Fibroblast of lung (primary cell): ENCODE measurements around the gene CALM1. TPM values are rescaled to one million over a fixed set of nuclear protein-coding genes. Genes with fewer than 3 reads are reported as not detected.

ENCODE experiments used
- DNase-seq, 2 donors: peaks; one replicate each; pipeline versions ENCODE4 v3.0.0 to v3.0.0-alpha.2; 2010; ENCODE audit warnings: low read depth in 2 of 2
- H2AFZ ChIP-seq: 2 replicates; pipeline ENCODE4 v1.5.1; 2012; ENCODE audit warnings: low read length, control low read depth, inconsistent platforms
- H3K27ac ChIP-seq: 2 replicates; pipeline ENCODE4 v1.5.1; 2011; ENCODE audit warnings: low read length, control low read depth; ENCODE audit not compliant: insufficient read depth
- H3K27me3 ChIP-seq: 2 replicates; pipeline ENCODE4 v1.5.1; 2011; ENCODE audit warnings: mild to moderate bottlenecking, low read length; ENCODE audit not compliant: control insufficient read depth, insufficient read depth
- H3K36me3 ChIP-seq: 2 replicates; pipeline ENCODE4 v1.5.1; 2011; ENCODE audit warnings: low read length; ENCODE audit not compliant: control insufficient read depth, insufficient read depth
- H3K4me1 ChIP-seq: 2 replicates; pipeline ENCODE4 v1.5.1; 2011; ENCODE audit warnings: low read length; ENCODE audit not compliant: control insufficient read depth, insufficient read depth; ENCODE audit errors: extremely low read depth
- H3K4me2 ChIP-seq: 2 replicates; pipeline ENCODE4 v1.5.1; 2011; ENCODE audit warnings: low read length, control low read depth; ENCODE audit not compliant: insufficient read depth; ENCODE audit errors: extremely low read depth
- H3K4me3 ChIP-seq, 4 experiments: fragments of 200-600 bp in 1 of 4; sonication (generic) in 1 of 4; replicated peaks in 1 of 4; 2 replicates each; pipeline ENCODE4 v1.5.1; 2011 to 2016; ENCODE audit warnings: low read length in 4 of 4, low read depth in 3 of 4, mild to moderate bottlenecking in 3 of 4, control low read depth in 2 of 4, inconsistent platforms in 1 of 4, mixed read lengths in 1 of 4; ENCODE audit not compliant: insufficient read depth in 1 of 4; ENCODE audit errors: control extremely low read depth in 1 of 4
- H3K79me2 ChIP-seq: 2 replicates; pipeline ENCODE4 v1.5.1; 2012; ENCODE audit warnings: mild to moderate bottlenecking, low read length, inconsistent platforms; ENCODE audit not compliant: control insufficient read depth, insufficient read depth
- H3K9ac ChIP-seq: 2 replicates; pipeline ENCODE4 v1.5.1; 2011; ENCODE audit warnings: mild to moderate bottlenecking, low read length, control low read depth; ENCODE audit not compliant: insufficient read depth
- H3K9me3 ChIP-seq: 2 replicates; pipeline ENCODE4 v1.5.1; 2012; ENCODE audit warnings: low read depth, low read length; ENCODE audit not compliant: control insufficient read depth, insufficient read depth
- H4K20me1 ChIP-seq: 2 replicates; pipeline ENCODE4 v1.5.1; 2011; ENCODE audit warnings: low read length; ENCODE audit not compliant: control insufficient read depth, insufficient read depth; ENCODE audit errors: extremely low read depth
- EZH2 ChIP-seq: IDR thresholded peaks from 2 replicates; pipeline ENCODE4 v1.5.1; 2012; ENCODE audit warnings: low read length, control low read depth, mild to moderate bottlenecking; ENCODE audit errors: missing control alignments
- polyA plus RNA-seq, 2 donors: library from polyadenylated mRNA; depleted of rRNA in 1 of 2; stranded (reverse) in 1 of 2; unstranded in 1 of 2; fragments of >200 nt; gene quantifications; 2 replicates each; pipeline ENCODE4 v1.2.1, GENCODE V29; 2011 to 2012; ENCODE audit warnings: missing spikeins in 1 of 2
- total RNA-seq: library from RNA; depleted of rRNA; stranded (reverse); fragments of >200 nt; gene quantifications from 2 replicates; pipeline ENCODE4 v1.2.1, GENCODE V29; 2014
- TF ChIP-seq, protein P1 (sequence below), 2 donors: IDR thresholded peaks in 1 of 2; conservative IDR thresholded peaks in 1 of 2; 1 replicate in 1 of 2; 2 replicates in 1 of 2; pipeline ENCODE4 v1.5.1; 2011 to 2012; ENCODE audit warnings: low read length in 2 of 2, control low read depth in 1 of 2, inconsistent platforms in 1 of 2, low read depth in 1 of 2, mild to moderate bottlenecking in 1 of 2

CALM1 gene
- total and polyA plus RNA-seq, 2 donors (not counting 1 experiment from before 2014, with no cell fraction given), result 620 to 632 TPM

DNA sequence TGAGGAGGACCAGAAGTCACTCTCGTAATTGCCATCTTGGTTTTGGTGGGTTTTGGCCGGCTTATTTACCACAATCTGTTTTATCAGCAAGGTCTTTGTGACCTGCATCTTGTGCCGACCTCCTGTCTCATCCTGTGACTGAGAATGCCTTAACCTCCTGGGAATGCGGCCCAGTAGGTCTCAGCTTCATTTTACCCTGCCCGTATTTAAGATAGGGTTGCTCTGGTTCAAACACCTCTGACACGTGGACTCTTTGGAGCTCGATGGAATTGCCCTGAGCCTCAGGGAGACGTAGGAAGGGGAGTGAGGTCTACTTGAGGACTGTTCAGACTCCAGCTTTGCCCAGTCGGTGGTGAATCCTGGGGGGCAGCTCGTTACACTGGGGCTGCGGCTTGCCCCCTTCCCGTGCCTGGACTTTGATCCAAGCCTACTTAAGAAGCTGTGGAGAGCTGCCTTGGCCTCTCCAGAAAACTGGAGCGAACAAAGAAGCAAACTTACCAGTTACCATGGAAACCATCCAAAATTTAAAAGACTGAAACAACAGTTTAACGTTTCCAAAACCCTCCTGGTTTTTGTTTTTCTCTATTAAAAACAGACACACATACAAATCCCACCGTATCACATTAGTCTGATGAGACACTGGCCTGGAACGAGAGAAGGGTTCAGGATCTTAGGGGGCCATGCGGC is 28.0 kb downstream of the CALM1 start:
- Histone ChIP-seq H3K4me1 (no peaks in the 10 kb centered on the region), H3K27ac (no peak overlapping the region), H4K20me1 (no peaks in the 10 kb centered on the region), H3K27me3 (no peaks in the 10 kb centered on the region), H3K4me2 (no peak overlapping the region), H2AFZ (no peak overlapping the region), H3K36me3 (no peaks in the 10 kb centered on the region), H3K9me3 (no peaks in the 10 kb centered on the region), H3K4me3 (no peak overlapping the region), H3K79me2 (no peaks in the 10 kb centered on the region), H3K9ac (no peak overlapping the region)
- TF ChIP-seq, protein P1, sequence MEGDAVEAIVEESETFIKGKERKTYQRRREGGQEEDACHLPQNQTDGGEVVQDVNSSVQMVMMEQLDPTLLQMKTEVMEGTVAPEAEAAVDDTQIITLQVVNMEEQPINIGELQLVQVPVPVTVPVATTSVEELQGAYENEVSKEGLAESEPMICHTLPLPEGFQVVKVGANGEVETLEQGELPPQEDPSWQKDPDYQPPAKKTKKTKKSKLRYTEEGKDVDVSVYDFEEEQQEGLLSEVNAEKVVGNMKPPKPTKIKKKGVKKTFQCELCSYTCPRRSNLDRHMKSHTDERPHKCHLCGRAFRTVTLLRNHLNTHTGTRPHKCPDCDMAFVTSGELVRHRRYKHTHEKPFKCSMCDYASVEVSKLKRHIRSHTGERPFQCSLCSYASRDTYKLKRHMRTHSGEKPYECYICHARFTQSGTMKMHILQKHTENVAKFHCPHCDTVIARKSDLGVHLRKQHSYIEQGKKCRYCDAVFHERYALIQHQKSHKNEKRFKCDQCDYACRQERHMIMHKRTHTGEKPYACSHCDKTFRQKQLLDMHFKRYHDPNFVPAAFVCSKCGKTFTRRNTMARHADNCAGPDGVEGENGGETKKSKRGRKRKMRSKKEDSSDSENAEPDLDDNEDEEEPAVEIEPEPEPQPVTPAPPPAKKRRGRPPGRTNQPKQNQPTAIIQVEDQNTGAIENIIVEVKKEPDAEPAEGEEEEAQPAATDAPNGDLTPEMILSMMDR (conservative IDR thresholded peaks at IDR 0.05 in 1 of 2, IDR thresholded peaks at IDR 0.05 in 1 of 2; ENCODE audit: low read depth in 1 of 2, low read length in 2 of 2), result no peak
- TF ChIP-seq EZH2, result no peak
- DNase-seq, result no peak

GRCh38 chr14:90425373-90425879 is 28.6 kb downstream of the CALM1 start:
- no peak for TF ChIP-seq EZH2
- TF ChIP-seq, protein P1 (conservative IDR thresholded peaks at IDR 0.05 in 1 of 2, IDR thresholded peaks at IDR 0.05 in 1 of 2; ENCODE audit: low read depth in 1 of 2, low read length in 2 of 2), result no peak
- no peak for DNase-seq
- Histone ChIP-seq H3K4me3 (no peak overlapping the region), H3K9ac (no peak overlapping the region), H2AFZ (no peak overlapping the region), H3K27me3 (no peaks in the 10 kb centered on the region), H3K79me2 (no peaks in the 10 kb centered on the region), H3K4me2 (no peak overlapping the region), H3K4me1 (no peaks in the 10 kb centered on the region), H3K9me3 (no peaks in the 10 kb centered on the region), H3K27ac (no peak overlapping the region), H4K20me1 (no peaks in the 10 kb centered on the region), H3K36me3 (no peaks in the 10 kb centered on the region)

- Histone ChIP-seq H3K27ac (no peak overlapping the region), H3K4me1 (no peaks in the 10 kb centered on the region), H3K36me3 (no peaks in the 10 kb centered on the region), H3K27me3 (no peaks in the 10 kb centered on the region), H3K79me2 (no peaks in the 10 kb centered on the region), H2AFZ (no peak overlapping the region), H3K4me2 (no peak overlapping the region), H3K4me3 (no peak overlapping the region), H3K9me3 (no peaks in the 10 kb centered on the region), H3K9ac (no peak overlapping the region), H4K20me1 (no peaks in the 10 kb centered on the region)
- TF ChIP-seq, protein P1 (conservative IDR thresholded peaks at IDR 0.05 in 1 of 2, IDR thresholded peaks at IDR 0.05 in 1 of 2; ENCODE audit: low read depth in 1 of 2, low read length in 2 of 2), result no peak
- TF ChIP-seq EZH2, result no peak
- no peak for DNase-seq
Observed at GRCh38 chr14:90426031-90426540, 29.3 kb downstream of the CALM1 start.
